Right lobe of liver (tissue), 4 donors: ENCODE measurements around the gene SMCR8.

Experiments used
- CTCF ChIP-seq, 4 donors: fragments of 200-600 bp in 3 of 4; fragments of 450-650 bp in 1 of 4; IDR thresholded peaks; one replicate each; pipeline versions ENCODE4 v1.5.1 to v1.8.0; 2016 to 2022; ENCODE audit warnings: antibody characterized with exemption in 4 of 4, mild to moderate bottlenecking in 2 of 4
- POLR2A ChIP-seq: fragments of 450-650 bp; IDR thresholded peaks from one replicate; pipeline ENCODE4 v1.6.1; 2017; ENCODE audit warnings: antibody characterized with exemption, mild to moderate bottlenecking
- donor health status: DM: no; HTN: no; CAD: no.
- donor health status: DM: no; HTN: no; CAD: no.
- donor health status: DM: no; HTN: yes; CAD: no.

- TF ChIP-seq CTCF (IDR thresholded peaks at IDR 0.05) (no peak), POLR2A (no peak)
Observed at GRCh38 chr17:18321309-18321708, 6.2 kb downstream of the SMCR8 start.
